ENCODE data around the gene DEPP1. TPM values are rescaled to one million over a fixed set of nuclear protein-coding genes. Genes with fewer than 3 reads are reported as not detected.

DEPP1 gene
- total RNA-seq, 1 experiment from 2014 or later, result 1.6 TPM

DNA sequence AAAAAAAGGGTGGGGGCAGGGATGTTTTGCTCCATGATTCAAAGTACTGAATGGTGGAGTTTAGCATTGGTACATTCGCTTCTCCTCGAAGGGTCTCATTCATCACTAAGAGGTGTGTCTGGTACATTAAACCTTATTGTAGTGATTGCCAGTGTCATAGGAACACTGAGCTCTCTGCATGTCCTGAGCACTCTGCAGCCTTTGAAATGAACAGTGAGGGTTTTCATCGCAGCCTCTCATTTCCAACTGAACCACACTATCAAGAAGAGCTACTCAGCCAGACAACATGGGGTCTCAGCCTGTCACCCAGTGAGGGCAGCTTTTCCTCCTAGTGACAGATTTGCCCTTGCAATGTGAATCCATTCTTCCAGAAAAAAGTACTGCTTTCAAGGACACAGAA lies 7.6 kb upstream of the DEPP1 start:
- DNase-seq (ENCODE audit: low spot score) (no peak), ATAC-seq (no peak)
- ChIA-PET CTCF (interaction anchor here (0.9 to 2.2 kb wide), 3 partner anchors 54 to 107 kb away, joined by 4 to 12 read pairs (median 5); no protein-coding TSS in a partner anchor), POLR2A (no interaction called here)
- H3K4me3 Mint-ChIP-seq, result no peak overlapping the region
- peaks cover 2% of the 10 kb centered on the region; the same call in 1 of the 2 replicates for H3K36me3 Mint-ChIP-seq
- TF ChIP-seq, protein P1, sequence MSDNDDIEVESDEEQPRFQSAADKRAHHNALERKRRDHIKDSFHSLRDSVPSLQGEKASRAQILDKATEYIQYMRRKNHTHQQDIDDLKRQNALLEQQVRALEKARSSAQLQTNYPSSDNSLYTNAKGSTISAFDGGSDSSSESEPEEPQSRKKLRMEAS (CRISPR knock-in tag; IDR thresholded peaks at IDR 0.05), result no peak
- TF ChIP-seq PRDM15 (CRISPR knock-in tag; IDR thresholded peaks at IDR 0.05) (no peak), ZNF671 (CRISPR knock-in tag; IDR thresholded peaks at IDR 0.05) (no peak), TEAD4 (CRISPR knock-in tag; IDR thresholded peaks at IDR 0.05) (no peak), CREB1 (CRISPR knock-in tag; IDR thresholded peaks at IDR 0.05) (no peak), ZNF121 (CRISPR knock-in tag; IDR thresholded peaks at IDR 0.05) (no peak), ZNF317 (CRISPR knock-in tag; IDR thresholded peaks at IDR 0.05; ENCODE audit: borderline replicate concordance, low read depth) (no peak), FOXK1 (CRISPR knock-in tag; IDR thresholded peaks at IDR 0.05) (no peak), HMGXB4 (CRISPR knock-in tag; IDR thresholded peaks at IDR 0.05) (no peak), OVOL2 (CRISPR knock-in tag; IDR thresholded peaks at IDR 0.05; ENCODE audit: borderline replicate concordance) (no peak), GABPB1 (CRISPR knock-in tag; IDR thresholded peaks at IDR 0.05) (no peak), NR3C1 (CRISPR knock-in tag; conservative IDR thresholded peaks at IDR 0.05; ENCODE audit: low read depth) (no peak), ZNF219 (CRISPR knock-in tag; IDR thresholded peaks at IDR 0.05; ENCODE audit: borderline replicate concordance) (no peak), SP1 (CRISPR knock-in tag; conservative IDR thresholded peaks at IDR 0.05) (no peak), TP53 (CRISPR knock-in tag; IDR thresholded peaks at IDR 0.05) (no peak), ELF4 (CRISPR knock-in tag; IDR thresholded peaks at IDR 0.05; ENCODE audit: low read depth) (no peak), ZMAT4 (CRISPR knock-in tag; IDR thresholded peaks at IDR 0.05) (no peak), FOXJ3 (CRISPR knock-in tag; IDR thresholded peaks at IDR 0.05; ENCODE audit: borderline replicate concordance) (no peak)
- no peak overlapping the region for H3K27ac Mint-ChIP-seq
- no peaks in the 10 kb centered on the region; the same call in 1 of the 2 replicates for H3K27me3 Mint-ChIP-seq (ENCODE audit: low read depth)
- H3K4me1 Mint-ChIP-seq, result peaks cover 62% of the 10 kb centered on the region
- no peaks in the 10 kb centered on the region for H3K9me3 Mint-ChIP-seq

DNA sequence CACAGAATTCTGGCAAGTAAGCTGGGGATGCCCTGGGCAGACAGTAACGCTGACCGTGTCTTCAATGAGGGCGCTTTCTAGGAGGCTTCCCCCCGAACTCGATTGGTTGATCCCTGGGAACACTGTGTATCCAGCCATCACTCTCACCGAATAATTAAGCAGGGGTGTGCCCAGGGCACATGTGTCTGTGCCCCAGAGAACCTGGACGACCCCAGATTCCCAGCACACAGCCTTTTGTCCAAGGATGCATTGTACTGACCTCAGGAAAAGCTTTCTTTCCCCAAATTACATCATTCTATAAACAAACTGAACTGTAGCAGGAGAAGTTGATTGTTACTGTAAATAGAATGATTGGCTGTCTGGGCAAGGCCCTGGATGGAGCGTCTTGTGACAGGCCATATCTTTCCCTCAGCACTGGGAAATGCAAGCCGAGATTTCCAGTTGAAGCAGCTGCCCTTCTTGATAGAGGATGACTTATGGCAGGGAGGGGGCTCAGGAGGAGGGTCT lies 6.6 kb upstream of the DEPP1 start:
- Mint-ChIP-seq H3K4me3 (no peak overlapping the region), H3K9me3 (no peaks in the 10 kb centered on the region), H3K27me3 (ENCODE audit: low read depth) (no peaks in the 10 kb centered on the region; the same call in 1 of the 2 replicates), H3K36me3 (peaks cover 2% of the 10 kb centered on the region; the same call in 1 of the 2 replicates), H3K4me1 (peaks cover 60% of the 10 kb centered on the region), H3K27ac (no peak overlapping the region)
- TF ChIP-seq GABPB1 (CRISPR knock-in tag; IDR thresholded peaks at IDR 0.05), result peak; percentile 81
- no peak for TF ChIP-seq RORB (CRISPR knock-in tag; IDR thresholded peaks at IDR 0.05)
- no peak for ATAC-seq
- ChIA-PET POLR2A (no interaction called here), CTCF (interaction anchor here (0.6 to 2.2 kb wide), 4 partner anchors 18 to 106 kb away, joined by 3 to 12 read pairs (median 4); no protein-coding TSS in a partner anchor)
- DNase-seq (ENCODE audit: low spot score), result no peak
